HepG2 (cell line): ENCODE measurements around the gene SRBD1. TPM values are rescaled to one million over a fixed set of nuclear protein-coding genes. Genes with fewer than 3 reads are reported as not detected.
A peak's percentile ranks its signal among the peaks of the same experiment; 100 is the strongest.

ENCODE experiments used
- ATF1 ChIP-seq: IDR thresholded peaks from 2 replicates; pipeline ENCODE4 v1.6.1; 2016; ENCODE audit warnings: mild to moderate bottlenecking, control low read depth
- CHCHD3 ChIP-seq: sonication (generic); formaldehyde crosslinking; IDR thresholded peaks from 2 replicates; pipeline ENCODE4 v1.8.0; 2022; ENCODE audit warnings: mild to moderate bottlenecking, missing genetic modification reagents, moderate library complexity
- HMGA1 ChIP-seq: sonication (generic); formaldehyde crosslinking; conservative IDR thresholded peaks from 2 replicates; pipeline ENCODE4 v1.4.0; 2020; ENCODE audit warnings: missing genetic modification reagents
- NKX3-1 ChIP-seq: sonication (generic); formaldehyde crosslinking; IDR thresholded peaks from 2 replicates; pipeline ENCODE4 v1.5.0; 2020; ENCODE audit warnings: missing genetic modification reagents
- RXRA ChIP-seq: sonication (generic); formaldehyde crosslinking; IDR thresholded peaks from 2 replicates; pipeline ENCODE4 v1.5.1; 2020; ENCODE audit warnings: missing genetic modification reagents
- TAF15 ChIP-seq: fragments of 200-400 bp; formaldehyde crosslinking; IDR thresholded peaks from one replicate; pipeline ENCODE4 v1.6.1; 2018; ENCODE audit warnings: mild to moderate bottlenecking, low read depth, low read length; ENCODE audit not compliant: poor library complexity, severe bottlenecking
- TBX2 ChIP-seq: sonication (generic); formaldehyde crosslinking; IDR thresholded peaks from 2 replicates; pipeline ENCODE4 v1.5.0; 2020; ENCODE audit warnings: missing genetic modification reagents, mild to moderate bottlenecking, borderline replicate concordance
- ZBTB42 ChIP-seq: sonication (generic); formaldehyde crosslinking; IDR thresholded peaks from 2 replicates; pipeline ENCODE4 v1.5.0; 2020; ENCODE audit warnings: mild to moderate bottlenecking, missing genetic modification reagents
- ZNF20 ChIP-seq: sonication (generic); formaldehyde crosslinking; IDR thresholded peaks from 2 replicates; pipeline ENCODE4 v1.4.0; 2020; ENCODE audit warnings: mild to moderate bottlenecking, moderate library complexity, missing genetic modification reagents
- ZNF326 ChIP-seq: sonication (generic); formaldehyde crosslinking; IDR thresholded peaks from 2 replicates; pipeline ENCODE4 v1.4.0; 2020; ENCODE audit warnings: missing genetic modification reagents, borderline replicate concordance
- ZNF550 ChIP-seq: sonication (generic); formaldehyde crosslinking; IDR thresholded peaks from 2 replicates; pipeline ENCODE4 v1.4.0; 2020; ENCODE audit warnings: mild to moderate bottlenecking, missing genetic modification reagents, borderline replicate concordance
- ZNF562 ChIP-seq: sonication (generic); formaldehyde crosslinking; IDR thresholded peaks from 2 replicates; pipeline ENCODE4 v1.8.0; 2022; ENCODE audit warnings: missing genetic modification reagents, borderline replicate concordance
- ZNF652 ChIP-seq: IDR thresholded peaks from 2 replicates; pipeline ENCODE4 v1.6.1; 2016; ENCODE audit warnings: low read depth, borderline replicate concordance
- polyA plus RNA-seq, 8 experiments: library from polyadenylated mRNA; depleted of rRNA in 3 of 8; stranded (reverse) in 7 of 8; unstranded in 1 of 8; fragments of >200 nt; fragmentation: Illumina TruSeq in 4 of 8; extraction: Trizol in 4 of 8; gene quantifications; 2 replicates each; pipeline versions ENCODE4 v1.2.1 to v1.2.3, GENCODE V29; 2011 to 2016; ENCODE audit warnings: low read depth in 4 of 8, missing spikeins in 1 of 8, mixed read lengths in 1 of 8; ENCODE audit not compliant: insufficient read depth in 1 of 8
- total RNA-seq, 5 experiments: library from RNA; depleted of rRNA; stranded (reverse); fragments of >200 nt; fragmentation: Illumina TruSeq; extraction: Trizol; gene quantifications; 2 replicates each; pipeline ENCODE4 v1.2.3, GENCODE V29; 2016; ENCODE audit warnings: low read depth in 1 of 5
- TF ChIP-seq, protein P1 (sequence below): sonication (generic); formaldehyde crosslinking; IDR thresholded peaks from 2 replicates; pipeline ENCODE4 v1.5.1; 2020; ENCODE audit warnings: mild to moderate bottlenecking, missing genetic modification reagents, moderate library complexity
- TF ChIP-seq, protein P2 (sequence below): sonication (generic); formaldehyde crosslinking; IDR thresholded peaks from 2 replicates; pipeline ENCODE4 v1.5.0; 2020; ENCODE audit warnings: mild to moderate bottlenecking, low read depth, missing genetic modification reagents, borderline replicate concordance
- TF ChIP-seq, protein P3 (sequence below): sonication (generic); formaldehyde crosslinking; IDR thresholded peaks from 2 replicates; pipeline ENCODE4 v1.4.0; 2020; ENCODE audit warnings: missing genetic modification reagents; ENCODE audit errors: not compliant biosample characterization
- TF ChIP-seq, protein P4 (sequence below): conservative IDR thresholded peaks from 2 replicates; pipeline ENCODE4 v1.6.1; 2018; ENCODE audit warnings: missing genetic modification reagents
- TF ChIP-seq, protein P5 (sequence below): sonication (generic); formaldehyde crosslinking; IDR thresholded peaks from 2 replicates; pipeline ENCODE4 v1.4.0; 2020; ENCODE audit warnings: missing genetic modification reagents
- TF ChIP-seq, protein P6 (sequence below): sonication (generic); formaldehyde crosslinking; IDR thresholded peaks from 2 replicates; pipeline ENCODE4 v1.4.0; 2020; ENCODE audit warnings: mild to moderate bottlenecking, low read depth, missing genetic modification reagents

SRBD1 gene
- total and polyA plus RNA-seq, 2 of the 13 experiments (the other 11 are each of a cell fraction or from before 2014, with no cell fraction given) = 3.2 to 23.9 TPM

DNA sequence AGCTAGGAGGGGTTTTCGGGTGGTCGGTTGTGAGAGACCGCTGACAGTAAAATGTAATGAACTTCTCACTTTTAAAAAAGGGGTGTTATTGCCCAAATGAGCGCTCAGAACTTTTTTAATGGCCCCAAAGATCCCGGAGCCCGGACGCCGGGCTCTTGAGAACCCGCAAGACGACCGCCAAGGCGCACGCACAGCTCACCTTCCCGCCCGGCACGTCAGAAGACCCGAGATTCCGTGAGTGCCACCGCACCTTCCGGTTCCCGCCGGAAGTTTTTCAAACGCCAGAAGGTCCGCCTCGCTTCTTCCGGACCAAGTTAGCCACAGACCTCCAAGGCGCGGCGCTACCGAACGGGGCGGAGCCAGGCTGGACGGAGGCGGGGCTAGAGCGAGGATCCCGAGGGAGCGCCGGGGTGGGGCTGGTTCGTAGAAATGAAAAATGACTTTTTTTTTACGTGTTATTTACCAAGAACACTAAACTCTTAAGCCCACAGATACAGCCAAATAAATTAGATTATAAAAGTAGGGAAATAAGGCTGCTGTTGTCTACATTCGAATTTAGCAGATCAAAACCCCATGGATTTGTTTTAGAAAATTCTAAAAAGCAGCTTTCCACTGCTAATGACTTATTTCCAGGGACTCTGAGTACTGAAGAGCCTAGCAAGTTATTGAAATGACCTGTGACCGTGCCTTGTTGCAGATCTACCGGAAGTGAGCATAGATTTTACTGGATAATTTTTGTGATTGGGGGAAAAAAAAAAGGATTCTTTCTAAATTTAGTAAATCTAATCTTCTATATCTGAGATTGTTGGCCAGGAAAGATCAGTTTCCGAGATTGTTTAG is at the start of gene SRBD1 (continued):
- TF ChIP-seq, protein P1, sequence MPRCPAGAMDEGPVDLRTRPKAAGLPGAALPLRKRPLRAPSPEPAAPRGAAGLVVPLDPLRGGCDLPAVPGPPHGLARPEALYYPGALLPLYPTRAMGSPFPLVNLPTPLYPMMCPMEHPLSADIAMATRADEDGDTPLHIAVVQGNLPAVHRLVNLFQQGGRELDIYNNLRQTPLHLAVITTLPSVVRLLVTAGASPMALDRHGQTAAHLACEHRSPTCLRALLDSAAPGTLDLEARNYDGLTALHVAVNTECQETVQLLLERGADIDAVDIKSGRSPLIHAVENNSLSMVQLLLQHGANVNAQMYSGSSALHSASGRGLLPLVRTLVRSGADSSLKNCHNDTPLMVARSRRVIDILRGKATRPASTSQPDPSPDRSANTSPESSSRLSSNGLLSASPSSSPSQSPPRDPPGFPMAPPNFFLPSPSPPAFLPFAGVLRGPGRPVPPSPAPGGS (CRISPR knock-in tag) = no peak
- TF ChIP-seq, protein P2, sequence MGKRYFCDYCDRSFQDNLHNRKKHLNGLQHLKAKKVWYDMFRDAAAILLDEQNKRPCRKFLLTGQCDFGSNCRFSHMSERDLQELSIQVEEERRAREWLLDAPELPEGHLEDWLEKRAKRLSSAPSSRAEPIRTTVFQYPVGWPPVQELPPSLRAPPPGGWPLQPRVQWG (CRISPR knock-in tag) = no peak
- TF ChIP-seq NKX3-1 = no peak
- TF ChIP-seq ZNF550 (CRISPR knock-in tag) = no peak
- TF ChIP-seq ZNF652 = no peak
- TF ChIP-seq, protein P3, sequence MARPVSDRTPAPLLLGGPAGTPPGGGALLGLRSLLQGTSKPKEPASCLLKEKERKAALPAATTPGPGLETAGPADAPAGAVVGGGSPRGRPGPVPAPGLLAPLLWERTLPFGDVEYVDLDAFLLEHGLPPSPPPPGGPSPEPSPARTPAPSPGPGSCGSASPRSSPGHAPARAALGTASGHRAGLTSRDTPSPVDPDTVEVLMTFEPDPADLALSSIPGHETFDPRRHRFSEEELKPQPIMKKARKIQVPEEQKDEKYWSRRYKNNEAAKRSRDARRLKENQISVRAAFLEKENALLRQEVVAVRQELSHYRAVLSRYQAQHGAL (CRISPR knock-in tag) = no peak
- TF ChIP-seq HMGA1 (CRISPR knock-in tag) = no peak
- no peak for TF ChIP-seq ZNF326
- TF ChIP-seq, protein P4, sequence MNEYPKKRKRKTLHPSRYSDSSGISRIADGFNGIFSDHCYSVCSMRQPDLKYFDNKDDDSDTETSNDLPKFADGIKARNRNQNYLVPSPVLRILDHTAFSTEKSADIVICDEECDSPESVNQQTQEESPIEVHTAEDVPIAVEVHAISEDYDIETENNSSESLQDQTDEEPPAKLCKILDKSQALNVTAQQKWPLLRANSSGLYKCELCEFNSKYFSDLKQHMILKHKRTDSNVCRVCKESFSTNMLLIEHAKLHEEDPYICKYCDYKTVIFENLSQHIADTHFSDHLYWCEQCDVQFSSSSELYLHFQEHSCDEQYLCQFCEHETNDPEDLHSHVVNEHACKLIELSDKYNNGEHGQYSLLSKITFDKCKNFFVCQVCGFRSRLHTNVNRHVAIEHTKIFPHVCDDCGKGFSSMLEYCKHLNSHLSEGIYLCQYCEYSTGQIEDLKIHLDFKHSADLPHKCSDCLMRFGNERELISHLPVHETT (CRISPR knock-in tag) = peak; percentile 73
- TF ChIP-seq ZNF562 (CRISPR knock-in tag) = no peak
- TF ChIP-seq RXRA = peak; percentile 43; the same call in 1 of the 2 replicates
- TF ChIP-seq ATF1 = peak; percentile 43; the same call in 1 of the 2 replicates
- TF ChIP-seq TBX2 (CRISPR knock-in tag) = no peak; the same call in 1 of the 2 replicates
- TF ChIP-seq CHCHD3 (CRISPR knock-in tag) = no peak; the same call in 1 of the 2 replicates
- no peak for TF ChIP-seq ZBTB42 (CRISPR knock-in tag)
- TF ChIP-seq, protein P5, sequence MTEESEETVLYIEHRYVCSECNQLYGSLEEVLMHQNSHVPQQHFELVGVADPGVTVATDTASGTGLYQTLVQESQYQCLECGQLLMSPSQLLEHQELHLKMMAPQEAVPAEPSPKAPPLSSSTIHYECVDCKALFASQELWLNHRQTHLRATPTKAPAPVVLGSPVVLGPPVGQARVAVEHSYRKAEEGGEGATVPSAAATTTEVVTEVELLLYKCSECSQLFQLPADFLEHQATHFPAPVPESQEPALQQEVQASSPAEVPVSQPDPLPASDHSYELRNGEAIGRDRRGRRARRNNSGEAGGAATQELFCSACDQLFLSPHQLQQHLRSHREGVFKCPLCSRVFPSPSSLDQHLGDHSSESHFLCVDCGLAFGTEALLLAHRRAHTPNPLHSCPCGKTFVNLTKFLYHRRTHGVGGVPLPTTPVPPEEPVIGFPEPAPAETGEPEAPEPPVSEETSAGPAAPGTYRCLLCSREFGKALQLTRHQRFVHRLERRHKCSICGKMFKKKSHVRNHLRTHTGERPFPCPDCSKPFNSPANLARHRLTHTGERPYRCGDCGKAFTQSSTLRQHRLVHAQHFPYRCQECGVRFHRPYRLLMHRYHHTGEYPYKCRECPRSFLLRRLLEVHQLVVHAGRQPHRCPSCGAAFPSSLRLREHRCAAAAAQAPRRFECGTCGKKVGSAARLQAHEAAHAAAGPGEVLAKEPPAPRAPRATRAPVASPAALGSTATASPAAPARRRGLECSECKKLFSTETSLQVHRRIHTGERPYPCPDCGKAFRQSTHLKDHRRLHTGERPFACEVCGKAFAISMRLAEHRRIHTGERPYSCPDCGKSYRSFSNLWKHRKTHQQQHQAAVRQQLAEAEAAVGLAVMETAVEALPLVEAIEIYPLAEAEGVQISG (CRISPR knock-in tag) = peak; percentile 89
- no peak for TF ChIP-seq ZNF20
- TF ChIP-seq, protein P6, sequence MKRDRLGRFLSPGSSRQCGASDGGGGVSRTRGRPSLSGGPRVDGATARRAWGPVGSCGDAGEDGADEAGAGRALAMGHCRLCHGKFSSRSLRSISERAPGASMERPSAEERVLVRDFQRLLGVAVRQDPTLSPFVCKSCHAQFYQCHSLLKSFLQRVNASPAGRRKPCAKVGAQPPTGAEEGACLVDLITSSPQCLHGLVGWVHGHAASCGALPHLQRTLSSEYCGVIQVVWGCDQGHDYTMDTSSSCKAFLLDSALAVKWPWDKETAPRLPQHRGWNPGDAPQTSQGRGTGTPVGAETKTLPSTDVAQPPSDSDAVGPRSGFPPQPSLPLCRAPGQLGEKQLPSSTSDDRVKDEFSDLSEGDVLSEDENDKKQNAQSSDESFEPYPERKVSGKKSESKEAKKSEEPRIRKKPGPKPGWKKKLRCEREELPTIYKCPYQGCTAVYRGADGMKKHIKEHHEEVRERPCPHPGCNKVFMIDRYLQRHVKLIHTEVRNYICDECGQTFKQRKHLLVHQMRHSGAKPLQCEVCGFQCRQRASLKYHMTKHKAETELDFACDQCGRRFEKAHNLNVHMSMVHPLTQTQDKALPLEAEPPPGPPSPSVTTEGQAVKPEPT (CRISPR knock-in tag) = no peak
- TF ChIP-seq TAF15 = peak; percentile 67
